K562 (cell line): ENCODE measurements around the gene RALGAPB. TPM values are rescaled to one million over a fixed set of nuclear protein-coding genes. Genes with fewer than 3 reads are reported as not detected.

Source experiments
- AFF4 ChIP-seq: sonication (generic); formaldehyde crosslinking; IDR thresholded peaks from 2 replicates; pipeline ENCODE4 v1.8.0; 2023; ENCODE audit warnings: mild to moderate bottlenecking, missing genetic modification reagents
- C11orf30 ChIP-seq: fragments of 450-650 bp; IDR thresholded peaks from 2 replicates; pipeline ENCODE4 v1.6.1; 2016; ENCODE audit warnings: low read depth, mild to moderate bottlenecking
- MCM7 ChIP-seq, 2 experiments: fragments of 450-650 bp; IDR thresholded peaks; 2 replicates each; pipeline ENCODE4 v1.6.1; 2016 to 2018
- NR2F6 ChIP-seq: fragments of 450-650 bp; formaldehyde crosslinking; IDR thresholded peaks from 2 replicates; pipeline ENCODE4 v1.4.0; 2020; ENCODE audit warnings: mild to moderate bottlenecking
- POLR2AphosphoS2 ChIP-seq: IDR thresholded peaks from 2 replicates; pipeline ENCODE4 v1.6.1; 2012; ENCODE audit warnings: low read length, improper control_type of control experiment
- RAD51 ChIP-seq: fragments of 450-650 bp; IDR thresholded peaks from 2 replicates; pipeline ENCODE4 v1.7.1; 2016; ENCODE audit warnings: low read depth, mild to moderate bottlenecking, borderline replicate concordance
- SRF ChIP-seq, 2 experiments: fragments of 250-450, 450-650 bp in 1 of 2; sonication (Bioruptor Pico) in 1 of 2; sonication (generic) in 1 of 2; formaldehyde crosslinking; IDR thresholded peaks; 2 replicates each; pipeline versions ENCODE4 v1.5.0 to v1.5.1; 2020 to 2022; ENCODE audit warnings: mild to moderate bottlenecking in 1 of 2, missing genetic modification reagents in 1 of 2
- TEAD1 ChIP-seq, 2 experiments: fragments of 450-650 bp in 1 of 2; sonication (generic) in 1 of 2; formaldehyde crosslinking; IDR thresholded peaks; 2 replicates each; pipeline versions ENCODE4 v1.4.0 to v1.8.0; 2020 to 2022; ENCODE audit warnings: mild to moderate bottlenecking in 2 of 2, missing genetic modification reagents in 1 of 2
- polyA plus RNA-seq, 8 experiments: library from polyadenylated mRNA; depleted of rRNA in 4 of 8; stranded (reverse) in 5 of 8; unstranded in 3 of 8; fragments of >200 nt; fragmentation: Nextera tagmentation in 2 of 8; fragmentation: Illumina TruSeq in 1 of 8; extraction: Ambion mirVana in 2 of 8; extraction: Trizol in 1 of 8; gene quantifications; 2 replicates each; pipeline versions ENCODE4 v1.2.1 to v1.2.3, GENCODE V29; 2011 to 2014; ENCODE audit warnings: inconsistent platforms in 1 of 8, missing spikeins in 1 of 8
- total RNA-seq, 7 experiments: library from RNA; depleted of rRNA in 6 of 7; stranded (reverse); fragments of >200 nt in 6 of 7; fragmentation: Illumina TruSeq in 2 of 7; extraction: Trizol in 2 of 7; gene quantifications; 2 replicates each; pipeline versions ENCODE4 v1.2.1 to v1.2.3, GENCODE V29; 2011 to 2021; ENCODE audit warnings: low replicate concordance in 1 of 7
- TF ChIP-seq, protein P1 (sequence below): fragments of 250-450 bp; sonication (Bioruptor Pico); IDR thresholded peaks from 2 replicates; pipeline ENCODE4 v1.4.0; 2020; ENCODE audit warnings: borderline replicate concordance
- TF ChIP-seq, protein P2 (sequence below), 2 experiments: fragments of 450-650 bp; IDR thresholded peaks; 2 replicates each; pipeline ENCODE4 v1.6.1; 2016; ENCODE audit warnings: mild to moderate bottlenecking in 2 of 2, borderline replicate concordance in 1 of 2, low read depth in 1 of 2, moderate library complexity in 1 of 2

The RALGAPB gene
- total and polyA plus RNA-seq, 9 of the 15 experiments (the other 6 are each of a cell fraction or from before 2014, with no cell fraction given), result 4.3 to 25.6 (median 13.6) TPM

DNA sequence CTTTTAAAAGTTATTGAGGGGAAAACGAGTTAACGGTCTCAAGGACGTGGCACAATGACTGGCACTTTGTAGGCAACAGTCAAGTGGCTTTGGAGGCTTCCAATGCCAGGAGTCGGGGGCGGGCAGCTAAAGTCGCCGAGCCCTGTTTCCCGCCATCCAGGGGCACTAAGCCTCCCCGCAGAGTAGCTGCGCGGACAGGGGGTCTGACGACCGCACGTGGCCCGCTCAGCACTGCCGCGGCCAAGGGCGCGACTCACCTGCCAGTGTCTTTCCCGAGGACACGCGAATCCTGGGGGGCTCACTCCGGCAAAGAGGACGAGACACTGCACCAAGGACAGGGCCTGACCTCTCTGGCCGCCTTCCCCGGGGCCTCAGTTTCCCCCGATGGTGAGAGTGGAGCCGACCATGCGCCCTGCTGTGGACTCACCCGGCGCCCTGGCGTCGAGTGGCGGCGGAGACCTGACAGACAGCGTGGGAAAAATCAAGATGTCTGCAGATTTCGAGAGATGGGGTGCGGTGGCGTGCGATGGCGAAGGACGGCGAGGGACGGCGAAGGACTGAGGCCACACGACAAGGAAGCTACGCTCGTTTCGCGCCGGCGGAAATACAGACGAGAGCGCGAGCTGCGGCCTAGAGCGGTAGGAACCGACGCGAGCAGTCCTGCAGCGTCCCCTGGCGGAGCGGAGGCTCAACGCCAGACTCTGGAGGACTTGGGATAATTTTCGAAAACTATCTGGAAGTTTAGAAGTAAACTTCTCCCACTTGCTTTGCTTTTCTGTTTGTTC is 37.7 kb upstream of the RALGAPB start, which contains the start of gene SNHG17 (continued):
- TF ChIP-seq, protein P1, sequence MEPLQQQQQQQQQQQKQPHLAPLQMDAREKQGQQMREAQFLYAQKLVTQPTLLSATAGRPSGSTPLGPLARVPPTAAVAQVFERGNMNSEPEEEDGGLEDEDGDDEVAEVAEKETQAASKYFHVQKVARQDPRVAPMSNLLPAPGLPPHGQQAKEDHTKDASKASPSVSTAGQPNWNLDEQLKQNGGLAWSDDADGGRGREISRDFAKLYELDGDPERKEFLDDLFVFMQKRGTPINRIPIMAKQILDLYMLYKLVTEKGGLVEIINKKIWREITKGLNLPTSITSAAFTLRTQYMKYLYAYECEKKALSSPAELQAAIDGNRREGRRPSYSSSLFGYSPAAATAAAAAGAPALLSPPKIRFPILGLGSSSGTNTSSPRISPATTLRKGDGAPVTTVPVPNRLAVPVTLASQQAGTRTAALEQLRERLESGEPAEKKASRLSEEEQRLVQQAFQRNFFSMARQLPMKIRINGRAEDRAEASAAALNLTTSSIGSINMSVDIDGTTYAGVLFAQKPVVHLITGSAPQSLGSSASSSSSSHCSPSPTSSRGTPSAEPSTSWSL (CRISPR knock-in tag), result no peak
- TF ChIP-seq POLR2AphosphoS2 (peak; percentile 78; the same call in 1 of the 2 replicates), TEAD1 (CRISPR knock-in tag; IDR thresholded peaks at IDR 0.05) (peak in 1 of 2 experiments; percentile 92; a peak in 1 of 4 replicates), RAD51 (peak; percentile 52; the same call in 1 of the 2 replicates), AFF4 (CRISPR knock-in tag) (no peak; the same call in none of the 2 replicates), SRF (CRISPR knock-in tag; IDR thresholded peaks at IDR 0.05) (0 out of 4 replicates have a peak, but pooled peaks have one; percentile 12 to 21), MCM7 (IDR thresholded peaks at IDR 0.05) (no peak), C11orf30 (peak; percentile 62), NR2F6 (no peak)
- TF ChIP-seq, protein P2, sequence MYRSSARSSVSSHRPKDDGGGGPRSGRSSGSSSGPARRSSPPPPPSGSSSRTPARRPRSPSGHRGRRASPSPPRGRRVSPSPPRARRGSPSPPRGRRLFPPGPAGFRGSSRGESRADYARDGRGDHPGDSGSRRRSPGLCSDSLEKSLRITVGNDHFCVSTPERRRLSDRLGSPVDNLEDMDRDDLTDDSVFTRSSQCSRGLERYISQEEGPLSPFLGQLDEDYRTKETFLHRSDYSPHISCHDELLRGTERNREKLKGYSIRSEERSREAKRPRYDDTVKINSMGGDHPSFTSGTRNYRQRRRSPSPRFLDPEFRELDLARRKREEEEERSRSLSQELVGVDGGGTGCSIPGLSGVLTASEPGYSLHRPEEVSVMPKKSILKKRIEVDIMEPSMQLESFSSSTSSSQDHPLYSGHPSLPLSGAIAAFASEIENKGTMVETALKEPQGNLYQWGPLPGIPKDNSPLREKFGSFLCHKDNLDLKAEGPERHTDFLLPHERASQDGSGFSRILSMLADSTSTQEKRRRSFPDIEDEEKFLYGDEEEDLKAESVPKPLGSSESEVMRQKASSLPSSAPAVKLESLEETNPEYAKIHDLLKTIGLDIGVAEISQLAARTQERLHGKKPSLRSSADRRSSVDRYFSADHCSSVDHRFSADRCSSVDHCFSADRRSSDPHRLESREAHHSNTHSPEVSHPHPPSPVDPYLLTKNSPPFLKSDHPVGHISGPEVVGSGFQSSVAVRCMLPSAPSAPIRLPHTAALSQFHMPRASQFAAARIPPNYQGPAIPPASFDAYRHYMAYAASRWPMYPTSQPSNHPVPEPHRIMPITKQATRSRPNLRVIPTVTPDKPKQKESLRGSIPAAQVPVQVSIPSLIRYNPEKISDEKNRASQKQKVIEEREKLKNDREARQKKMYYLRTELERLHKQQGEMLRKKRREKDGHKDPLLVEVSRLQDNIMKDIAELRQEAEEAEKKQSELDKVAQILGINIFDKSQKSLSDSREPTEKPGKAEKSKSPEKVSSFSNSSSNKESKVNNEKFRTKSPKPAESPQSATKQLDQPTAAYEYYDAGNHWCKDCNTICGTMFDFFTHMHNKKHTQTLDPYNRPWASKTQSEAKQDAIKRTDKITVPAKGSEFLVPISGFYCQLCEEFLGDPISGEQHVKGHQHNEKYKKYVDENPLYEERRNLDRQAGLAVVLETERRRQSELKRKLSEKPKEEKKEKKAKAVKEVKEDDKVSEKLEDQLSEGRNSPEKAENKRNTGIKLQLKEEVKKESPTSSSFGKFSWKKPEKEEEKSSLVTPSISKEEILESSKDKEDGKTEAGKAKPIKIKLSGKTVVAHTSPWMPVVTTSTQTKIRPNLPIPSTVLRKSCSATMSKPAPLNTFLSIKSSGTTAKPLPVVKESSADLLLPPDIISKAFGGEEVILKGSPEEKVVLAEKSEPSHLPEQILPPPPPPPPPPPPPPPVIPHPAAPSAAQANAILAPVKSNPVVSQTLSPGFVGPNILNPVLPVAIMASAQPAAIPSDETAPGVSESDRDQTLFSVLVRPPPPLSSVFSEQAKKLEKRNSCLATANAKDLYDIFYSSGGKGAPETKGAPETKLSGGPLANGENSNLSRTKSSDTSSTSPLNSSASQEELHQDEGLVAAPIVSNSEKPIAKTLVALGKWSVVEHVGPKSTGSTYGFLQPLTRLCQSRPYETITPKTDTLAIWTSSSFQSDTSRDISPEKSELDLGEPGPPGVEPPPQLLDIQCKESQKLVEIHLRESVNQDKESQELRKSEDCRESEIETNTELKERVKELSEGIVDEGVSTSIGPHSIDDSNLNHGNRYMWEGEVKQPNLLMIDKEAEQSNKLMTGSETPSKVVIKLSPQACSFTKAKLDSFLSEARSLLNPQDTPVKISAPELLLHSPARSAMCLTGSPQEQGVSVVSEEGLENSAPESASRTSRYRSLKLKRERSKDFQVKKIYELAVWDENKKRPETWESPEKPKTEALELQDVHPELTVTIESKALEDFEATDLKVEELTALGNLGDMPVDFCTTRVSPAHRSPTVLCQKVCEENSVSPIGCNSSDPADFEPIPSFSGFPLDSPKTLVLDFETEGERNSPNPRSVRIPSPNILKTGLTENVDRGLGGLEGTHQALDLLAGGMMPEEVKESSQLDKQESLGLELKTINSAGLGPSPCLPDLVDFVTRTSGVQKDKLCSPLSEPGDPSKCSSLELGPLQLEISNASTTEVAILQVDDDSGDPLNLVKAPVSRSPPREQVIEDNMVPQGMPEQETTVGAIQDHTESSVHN (IDR thresholded peaks at IDR 0.05; ENCODE audit: borderline replicate concordance in 1 of 2, low read depth in 1 of 2), result peak in 1 of 2 experiments; percentile 59; a peak in 1 of 4 replicates
